GM12873 (cell line): ENCODE measurements around the gene TXNL4B.

ENCODE experiments used
- CTCF ChIP-seq: IDR thresholded peaks from 2 replicates; pipeline ENCODE4 v1.5.1; 2012; ENCODE audit warnings: low read depth, mild to moderate bottlenecking, moderate library complexity, low read length, control low read depth; ENCODE audit not compliant: insufficient read depth; ENCODE audit errors: missing control alignments

TXNL4B gene

GRCh38 chr16:72131036-72131435 lies 37.6 kb upstream of the TXNL4B start:
- no peak for TF ChIP-seq CTCF

- TF ChIP-seq CTCF = no peak
Measured at GRCh38 chr16:72129976-72130656, 36.7 kb upstream of the TXNL4B start.

GRCh38 chr16:72128701-72129100 lies 35.3 kb upstream of the TXNL4B start:
- TF ChIP-seq CTCF = no peak

- TF ChIP-seq CTCF = no peak
Measured at GRCh38 chr16:72126429-72126765, 33.0 kb upstream of the TXNL4B start.

GRCh38 chr16:72125635-72126428 lies 32.4 kb upstream of the TXNL4B start:
- no peak for TF ChIP-seq CTCF

GRCh38 chr16:72124761-72125634 lies 31.6 kb upstream of the TXNL4B start:
- peak; percentile 83 for TF ChIP-seq CTCF

GRCh38 chr16:72124148-72124547 lies 30.7 kb upstream of the TXNL4B start:
- no peak for TF ChIP-seq CTCF
